ENCODE results near the gene E2F4.

Gene E2F4

GRCh38 chr16:67244387-67245185, 52.6 kb downstream of the E2F4 start:
- intact Hi-C loops (cut with DNase I), result no loop called here
- DNase-seq, result peak in 6 of 10 donors; percentile 26 to 88 (median 54)

DNA sequence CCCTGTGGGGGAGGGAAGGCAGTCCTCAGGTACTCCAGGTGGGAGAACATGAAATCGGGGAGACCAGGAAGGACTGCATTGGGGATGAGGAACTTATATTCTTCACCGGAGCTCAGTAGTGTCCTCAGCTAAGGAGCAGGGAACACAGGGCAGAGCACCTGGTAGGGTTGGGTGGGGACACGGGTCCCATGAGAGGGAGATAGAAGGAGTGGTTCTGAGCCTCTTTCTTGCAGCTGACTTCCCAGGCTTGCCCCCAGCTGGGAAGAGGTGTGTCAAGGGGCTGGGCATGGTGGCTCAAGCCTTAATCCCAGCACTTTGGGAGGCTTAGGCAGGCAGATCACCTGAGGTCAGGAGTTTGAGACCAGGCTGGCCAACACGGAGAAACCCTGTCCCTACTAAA, 53.2 kb downstream of the E2F4 start:
- intact Hi-C loops (cut with DNase I), result no loop called here
- DNase-seq, result peak in 3 of 10 donors; percentile 12 to 47 (median 35)

- intact Hi-C loops (cut with DNase I), result no loop called here
- DNase-seq, result peak in 1 of 10 donors; percentile 1
These were observed 53.7 kb downstream of the E2F4 start for GRCh38 chr16:67245674-67246080.

DNA sequence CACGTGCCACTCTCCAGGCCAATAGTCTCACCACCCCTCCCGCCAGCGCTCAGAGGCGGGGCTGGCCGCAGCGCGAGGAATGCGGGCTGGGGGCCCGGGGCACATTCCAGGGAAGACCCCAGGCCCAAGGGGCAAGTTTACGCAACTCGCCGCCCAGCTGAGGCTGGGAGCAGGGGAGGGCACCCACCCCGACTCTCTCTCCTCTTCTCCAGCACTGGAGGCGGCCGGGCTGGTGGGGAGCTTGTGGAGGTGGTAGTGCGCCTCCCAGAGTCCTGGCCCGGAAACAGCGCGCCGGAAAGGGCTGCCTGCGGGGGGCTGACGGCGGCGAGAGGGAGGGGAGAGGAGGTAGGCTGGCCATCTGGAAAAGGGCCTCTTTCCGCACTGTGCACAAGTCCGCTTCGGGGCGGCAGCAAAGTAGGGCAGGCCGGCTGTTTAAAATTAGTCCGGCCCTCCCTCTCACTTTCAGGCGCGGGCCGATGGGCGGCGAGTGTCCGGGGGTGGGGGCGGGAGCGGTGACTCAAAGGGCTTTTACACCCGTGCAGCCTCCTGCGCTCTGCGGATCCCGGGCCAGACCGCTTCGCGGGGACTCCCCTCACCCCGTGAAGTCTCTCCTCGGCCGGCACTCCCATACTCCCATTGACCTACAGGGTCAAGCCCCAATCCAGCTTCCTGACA, 54.3 kb downstream of the E2F4 start:
- DNase-seq, result peak; percentile 44 to 92 (median 58)
- intact Hi-C loops (cut with DNase I), result no loop called here

GRCh38 chr16:67246756-67247191, 54.8 kb downstream of the E2F4 start:
- intact Hi-C loops (cut with DNase I), result no loop called here
- peak in 2 of 10 donors; percentile 80 to 81 for DNase-seq

- intact Hi-C loops (cut with DNase I), result no loop called here
- peak; percentile 89 to 99 (median 96) for DNase-seq
These were observed 55.5 kb downstream of the E2F4 start, which contains the start of gene FHOD1 for GRCh38 chr16:67247192-67248072. Gene FHOD1 (minus strand): TSS chr16:67247481. CDS start chr16:67247410, 71 bp downstream.

- intact Hi-C loops (cut with DNase I), result no loop called here
- DNase-seq, result no peak
These were observed 56.1 kb downstream of the E2F4 start for GRCh38 chr16:67248073-67248400.
